Stimulated activated CD4-positive, alpha-beta T cell treated with anti-CD3 and anti-CD28 coated beads, Interleukin-15, amount 100 ng/mL, for 48 hours (primary cell): ENCODE data around the gene INPP5A.

ENCODE experiments used
- DNase-seq, 2 donors: peaks; one replicate each; pipeline ENCODE4 v3.0.0-alpha.2; 2020; ENCODE audit warnings: low read depth in 2 of 2

INPP5A gene

GRCh38 chr10:132630666-132631337, 93.2 kb downstream of the INPP5A start:
- no peak for DNase-seq

- no peak for DNase-seq
Measured at GRCh38 chr10:132631338-132631735, 93.8 kb downstream of the INPP5A start.

- DNase-seq, result no peak
Measured at GRCh38 chr10:132632091-132632561, 94.5 kb downstream of the INPP5A start.

GRCh38 chr10:132632851-132633684, 95.5 kb downstream of the INPP5A start:
- no peak for DNase-seq

GRCh38 chr10:132634241-132634946, 96.8 kb downstream of the INPP5A start:
- DNase-seq, result no peak

GRCh38 chr10:132634947-132635271, 97.3 kb downstream of the INPP5A start:
- DNase-seq, result no peak

- DNase-seq, result no peak
Measured at GRCh38 chr10:132636358-132636757, 98.8 kb downstream of the INPP5A start.

- no peak for DNase-seq
Measured at GRCh38 chr10:132637477-132638129, 100.0 kb downstream of the INPP5A start.

- no peak for DNase-seq
Measured at GRCh38 chr10:132638130-132638515, 100.5 kb downstream of the INPP5A start.

GRCh38 chr10:132639470-132639869, 101.9 kb downstream of the INPP5A start:
- DNase-seq, result no peak

GRCh38 chr10:132640326-132641125, 102.9 kb downstream of the INPP5A start:
- DNase-seq, result no peak

- DNase-seq, result no peak
Measured at GRCh38 chr10:132641401-132641800, 103.8 kb downstream of the INPP5A start.

GRCh38 chr10:132641966-132642731, 104.6 kb downstream of the INPP5A start:
- DNase-seq, result no peak

- no peak for DNase-seq
Measured at GRCh38 chr10:132642732-132643008, 105.1 kb downstream of the INPP5A start.

- DNase-seq, result no peak
Measured at GRCh38 chr10:132643709-132644526, 106.3 kb downstream of the INPP5A start.

- DNase-seq, result no peak
Measured at GRCh38 chr10:132644527-132645246, 107.1 kb downstream of the INPP5A start.

- no peak for DNase-seq
Measured at GRCh38 chr10:132645247-132645530, 107.6 kb downstream of the INPP5A start.

GRCh38 chr10:132645630-132646442, 108.2 kb downstream of the INPP5A start:
- DNase-seq, result no peak
